Hepatocyte (in vitro differentiated cells): Measurements from ENCODE around the gene RALBP1. TPM values are rescaled to one million over a fixed set of nuclear protein-coding genes. Genes with fewer than 3 reads are reported as not detected.

ENCODE experiments used
- DNase-seq: peaks from one replicate; pipeline ENCODE4 v3.0.0-alpha.2; 2016; ENCODE audit warnings: low spot score
- H2AFZ ChIP-seq: fragments of 200-600 bp; sonication (generic); 2 replicates; pipeline ENCODE4 v1.6.0; 2016; ENCODE audit warnings: antibody characterized with exemption, mild to moderate bottlenecking
- H3K27ac ChIP-seq: fragments of 200-600 bp; sonication (generic); 2 replicates; pipeline ENCODE4 v1.5.1; 2016; ENCODE audit warnings: mild to moderate bottlenecking
- H3K27me3 ChIP-seq: fragments of 200-600 bp; sonication (generic); 2 replicates; pipeline ENCODE4 v1.6.1; 2016
- H3K36me3 ChIP-seq: fragments of 200-600 bp; sonication (generic); replicated peaks from 2 replicates; pipeline ENCODE4 v1.5.1; 2016; ENCODE audit warnings: low read depth; ENCODE audit not compliant: insufficient read depth
- H3K4me1 ChIP-seq: fragments of 200-600 bp; sonication (generic); 2 replicates; pipeline ENCODE4 v1.5.1; 2016; ENCODE audit warnings: mild to moderate bottlenecking, moderate library complexity; ENCODE audit not compliant: insufficient read depth
- H3K4me2 ChIP-seq: fragments of 200-600 bp; sonication (generic); 2 replicates; pipeline ENCODE4 v1.6.0; 2016
- H3K4me3 ChIP-seq: fragments of 200-600 bp; sonication (generic); 2 replicates; pipeline ENCODE4 v1.5.1; 2016; ENCODE audit warnings: mild to moderate bottlenecking
- H3K79me2 ChIP-seq: fragments of 200-600 bp; sonication (generic); 2 replicates; pipeline ENCODE4 v1.6.0; 2017; ENCODE audit warnings: mild to moderate bottlenecking
- H3K9me2 ChIP-seq: fragments of 200-600 bp; sonication (generic); replicated peaks from 2 replicates; pipeline ENCODE4 v1.6.0; 2017; ENCODE audit warnings: mild to moderate bottlenecking; ENCODE audit not compliant: insufficient read depth
- H3K9me3 ChIP-seq: fragments of 200-600 bp; sonication (generic); 2 replicates; pipeline ENCODE4 v1.5.1; 2016; ENCODE audit warnings: low read depth, mild to moderate bottlenecking
- H4K20me1 ChIP-seq: fragments of 200-600 bp; sonication (generic); 2 replicates; pipeline ENCODE4 v1.6.0; 2016; ENCODE audit warnings: mild to moderate bottlenecking; ENCODE audit not compliant: insufficient read depth, poor library complexity, severe bottlenecking
- CTCF ChIP-seq: fragments of 200-600 bp; sonication (generic); IDR thresholded peaks from 2 replicates; pipeline ENCODE4 v1.5.1; 2016; ENCODE audit warnings: antibody characterized with exemption, mild to moderate bottlenecking; ENCODE audit not compliant: poor library complexity
- EZH2 ChIP-seq: fragments of 200-600 bp; sonication (generic); IDR thresholded peaks from 2 replicates; pipeline ENCODE4 v1.6.1; 2016; ENCODE audit warnings: antibody characterized with exemption, mild to moderate bottlenecking, borderline replicate concordance
- EZH2phosphoT487 ChIP-seq: fragments of 200-600 bp; sonication (generic); IDR thresholded peaks from one replicate; pipeline ENCODE4 v1.6.1; 2018; ENCODE audit warnings: antibody characterized with exemption, mild to moderate bottlenecking, low read depth, moderate library complexity; ENCODE audit not compliant: unreplicated experiment, severe bottlenecking
- WGBS: methylation state at CpG from one replicate; pipeline ENCODE4 v1.1.6; 2016; ENCODE audit warnings: low lambda C conversion rate; ENCODE audit errors: missing lambda C conversion rate; 5-methylcytosine and 5-hydroxymethylcytosine counted together
- polyA plus RNA-seq: library from polyadenylated mRNA; unstranded; fragments of >200 nt; fragmentation: Nextera tagmentation; extraction: Ambion mirVana; gene quantifications from 2 replicates; pipeline ENCODE4 v1.2.1, GENCODE V29; 2016
- total RNA-seq: library from RNA; depleted of rRNA; stranded (reverse); fragments of >200 nt; gene quantifications from 2 replicates; pipeline ENCODE4 v1.2.3, GENCODE V29; 2014

RALBP1 gene
- total and polyA plus RNA-seq, 2 experiments from 2014 or later = 41.3 to 55.0 TPM

- Histone ChIP-seq H3K4me2 (no peak overlapping the region), H2AFZ (no peak overlapping the region), H4K20me1 (no peaks in the 10 kb centered on the region), H3K4me3 (no peak overlapping the region), H3K79me2 (no peaks in the 10 kb centered on the region), H3K27ac (no peak overlapping the region), H3K9me2 (no peaks in the 10 kb centered on the region), H3K9me3 (no peaks in the 10 kb centered on the region), H3K36me3 (no peaks in the 10 kb centered on the region), H3K27me3 (no peaks in the 10 kb centered on the region), H3K4me1 (no peaks in the 10 kb centered on the region)
- no peak for DNase-seq
- TF ChIP-seq EZH2phosphoT487 (no peak), EZH2 (no peak), CTCF (no peak)
These were observed 51.1 kb downstream of the RALBP1 start for GRCh38 chr18:9526458-9526857.

GRCh38 chr18:9530226-9531009, 55.1 kb downstream of the RALBP1 start:
- H3K9me3 ChIP-seq = no peaks in the 10 kb centered on the region
- H3K27ac ChIP-seq = no peak overlapping the region
- H3K27me3 ChIP-seq = no peaks in the 10 kb centered on the region
- no peak overlapping the region for H2AFZ ChIP-seq
- H3K36me3 ChIP-seq = no peaks in the 10 kb centered on the region
- no peak overlapping the region for H3K4me2 ChIP-seq
- H3K79me2 ChIP-seq = no peaks in the 10 kb centered on the region
- no peak for TF ChIP-seq EZH2phosphoT487
- TF ChIP-seq CTCF = no peak
- no peak for TF ChIP-seq EZH2
- H3K9me2 ChIP-seq = no peaks in the 10 kb centered on the region
- 94% methylated on average over 6 of the region's 6 CpGs for WGBS
- H3K4me3 ChIP-seq = no peak overlapping the region
- no peaks in the 10 kb centered on the region for H4K20me1 ChIP-seq
- DNase-seq = no peak
- H3K4me1 ChIP-seq = peaks cover under 1% of the 10 kb centered on the region

GRCh38 chr18:9531791-9532410, 56.6 kb downstream of the RALBP1 start:
- 92% methylated on average over 7 of the region's 7 CpGs for WGBS
- no peaks in the 10 kb centered on the region for H3K27me3 ChIP-seq
- H2AFZ ChIP-seq = no peak overlapping the region
- no peak overlapping the region for H3K27ac ChIP-seq
- H3K79me2 ChIP-seq = no peaks in the 10 kb centered on the region
- H3K9me3 ChIP-seq = no peaks in the 10 kb centered on the region
- H4K20me1 ChIP-seq = no peaks in the 10 kb centered on the region
- DNase-seq = no peak
- TF ChIP-seq EZH2 (no peak), CTCF (no peak), EZH2phosphoT487 (no peak)
- H3K36me3 ChIP-seq = no peaks in the 10 kb centered on the region
- H3K4me3 ChIP-seq = no peak overlapping the region
- H3K9me2 ChIP-seq = no peaks in the 10 kb centered on the region
- no peak overlapping the region for H3K4me2 ChIP-seq
- peaks cover 4% of the 10 kb centered on the region for H3K4me1 ChIP-seq
